Calu3 (cell line): Measurements from ENCODE around the gene KLRD1. TPM values are rescaled to one million over a fixed set of nuclear protein-coding genes. Genes with fewer than 3 reads are reported as not detected.

Source experiments
- BruUV-seq: library from RNA; stranded (reverse); fragments of 400-500 nt; replicated peaks from 2 replicates; lab custom pipeline; 2021; lab: Mats Ljungman, UMichigan
- CTCF ChIA-PET: fragments of 300-600 bp; sonication (Branson Sonifier 250); formaldehyde crosslinking; loops from one replicate; lab custom pipeline; 2022; ENCODE audit warnings: antibody characterized with exemption; lab: Charles Lee
- DNase-seq: peaks from one replicate; pipeline ENCODE4 v3.0.0; 2022
- H3K27ac Mint-ChIP-seq: one replicate; pipeline ENCODE4 v1.8.0; 2022; ENCODE audit warnings: mixed read lengths; ENCODE audit not compliant: unreplicated experiment
- H3K27me3 Mint-ChIP-seq: one replicate; pipeline ENCODE4 v1.8.0; 2022; ENCODE audit warnings: mixed read lengths; ENCODE audit not compliant: unreplicated experiment
- H3K36me3 Mint-ChIP-seq: one replicate; pipeline ENCODE4 v1.8.0; 2022; ENCODE audit warnings: mild to moderate bottlenecking, moderate library complexity, mixed read lengths; ENCODE audit not compliant: insufficient read depth, unreplicated experiment
- H3K4me1 Mint-ChIP-seq: one replicate; pipeline ENCODE4 v1.8.0; 2022; ENCODE audit warnings: mild to moderate bottlenecking, low read depth, mixed read lengths; ENCODE audit not compliant: unreplicated experiment
- H3K4me3 Mint-ChIP-seq: one replicate; pipeline ENCODE4 v1.8.0; 2022; ENCODE audit warnings: mild to moderate bottlenecking, low read depth, moderate library complexity, mixed read lengths; ENCODE audit not compliant: unreplicated experiment
- H3K9me3 Mint-ChIP-seq: one replicate; pipeline ENCODE4 v1.8.0; 2022; ENCODE audit warnings: low read depth, mixed read lengths; ENCODE audit not compliant: unreplicated experiment
- CTCF ChIP-seq: fragments of 200-600 bp; IDR thresholded peaks from one replicate; pipeline ENCODE4 v1.8.0; 2022; ENCODE audit warnings: antibody characterized with exemption; ENCODE audit not compliant: unreplicated experiment
- intact Hi-C: fragments of 100-400 bp; cut with micrococcal nuclease; formaldehyde crosslinking; loops from one replicate; pipeline ENCODE4 v1.10.0; 2022; ENCODE audit not compliant: unreplicated experiment
- total RNA-seq: library from RNA; stranded (reverse); gene quantifications from 2 replicates; pipeline ENCODE4 v1.2.3, GENCODE V29; 2022

Gene KLRD1
- total RNA-seq, 1 experiment from 2014 or later: 0.14 TPM

GRCh38 chr12:10276774-10277173, 30.9 kb upstream of the KLRD1 start:
- DNase-seq: no peak
- no peaks in the 10 kb centered on the region for H3K36me3 Mint-ChIP-seq
- no peak overlapping the region for H3K27ac Mint-ChIP-seq
- BruUV-seq: no TSS peak
- H3K4me1 Mint-ChIP-seq: no peaks in the 10 kb centered on the region
- H3K4me3 Mint-ChIP-seq: no peak overlapping the region
- CTCF ChIA-PET: no interaction called here
- H3K27me3 Mint-ChIP-seq: no peaks in the 10 kb centered on the region
- intact Hi-C loops: no loop called here
- peaks cover 2% of the 10 kb centered on the region for H3K9me3 Mint-ChIP-seq
- TF ChIP-seq CTCF: no peak

GRCh38 chr12:10278104-10278503, 29.6 kb upstream of the KLRD1 start:
- H3K9me3 Mint-ChIP-seq: peaks cover 2% of the 10 kb centered on the region
- DNase-seq: no peak
- no peaks in the 10 kb centered on the region for H3K4me1 Mint-ChIP-seq
- H3K27me3 Mint-ChIP-seq: no peaks in the 10 kb centered on the region
- H3K4me3 Mint-ChIP-seq: no peak overlapping the region
- TF ChIP-seq CTCF: no peak
- intact Hi-C loops: no loop called here
- BruUV-seq: no TSS peak
- H3K36me3 Mint-ChIP-seq: no peaks in the 10 kb centered on the region
- no peak overlapping the region for H3K27ac Mint-ChIP-seq
- CTCF ChIA-PET: no interaction called here

- no peaks in the 10 kb centered on the region for H3K36me3 Mint-ChIP-seq
- H3K27me3 Mint-ChIP-seq: no peaks in the 10 kb centered on the region
- no peaks in the 10 kb centered on the region for H3K4me1 Mint-ChIP-seq
- no peak for TF ChIP-seq CTCF
- peaks cover 2% of the 10 kb centered on the region for H3K9me3 Mint-ChIP-seq
- intact Hi-C loops: no loop called here
- no peak for DNase-seq
- H3K4me3 Mint-ChIP-seq: no peak overlapping the region
- CTCF ChIA-PET: no interaction called here
- BruUV-seq: no TSS peak
- no peak overlapping the region for H3K27ac Mint-ChIP-seq
Observed at GRCh38 chr12:10279937-10280336, 27.7 kb upstream of the KLRD1 start.

- no peaks in the 10 kb centered on the region for H3K4me1 Mint-ChIP-seq
- DNase-seq: no peak
- H3K36me3 Mint-ChIP-seq: no peaks in the 10 kb centered on the region
- CTCF ChIA-PET: no interaction called here
- no peak for TF ChIP-seq CTCF
- no peaks in the 10 kb centered on the region for H3K27me3 Mint-ChIP-seq
- no TSS peak for BruUV-seq
- H3K9me3 Mint-ChIP-seq: peaks cover 2% of the 10 kb centered on the region
- intact Hi-C loops: no loop called here
- H3K27ac Mint-ChIP-seq: no peak overlapping the region
- no peak overlapping the region for H3K4me3 Mint-ChIP-seq
Observed at GRCh38 chr12:10283027-10283426, 24.6 kb upstream of the KLRD1 start.
